Osteocyte (in vitro differentiated cells): ENCODE data around the gene RNF40. TPM values are rescaled to one million over a fixed set of nuclear protein-coding genes. Genes with fewer than 3 reads are reported as not detected.

Source experiments
- DNase-seq: peaks from one replicate; pipeline ENCODE4 v3.0.0; 2021; ENCODE audit warnings: mixed read lengths; ENCODE audit not compliant: unreplicated experiment; ENCODE audit errors: extremely low spot score
- H3K27ac Mint-ChIP-seq: one replicate; pipeline ENCODE4 v1.8.0; 2021; ENCODE audit warnings: mild to moderate bottlenecking, mixed read lengths; ENCODE audit not compliant: unreplicated experiment
- H3K27me3 Mint-ChIP-seq: one replicate; pipeline ENCODE4 v1.8.0; 2021; ENCODE audit warnings: mixed read lengths; ENCODE audit not compliant: unreplicated experiment
- H3K36me3 Mint-ChIP-seq: one replicate; pipeline ENCODE4 v1.8.0; 2021; ENCODE audit warnings: mixed read lengths; ENCODE audit not compliant: unreplicated experiment
- H3K4me1 Mint-ChIP-seq: one replicate; pipeline ENCODE4 v1.8.0; 2021; ENCODE audit warnings: mixed read lengths; ENCODE audit not compliant: unreplicated experiment
- H3K4me3 Mint-ChIP-seq: one replicate; pipeline ENCODE4 v1.8.0; 2021; ENCODE audit warnings: mild to moderate bottlenecking, moderate library complexity, mixed read lengths; ENCODE audit not compliant: unreplicated experiment
- H3K9me3 Mint-ChIP-seq: one replicate; pipeline ENCODE4 v1.8.0; 2021; ENCODE audit warnings: mixed read lengths; ENCODE audit not compliant: unreplicated experiment
- total RNA-seq: library from RNA; stranded (reverse); gene quantifications from 2 replicates; pipeline ENCODE4 v1.2.1, GENCODE V29; 2021
- TF ChIP-seq, protein P1 (sequence below): fragments of 200-600 bp; sonication (generic); IDR thresholded peaks from 2 replicates; pipeline ENCODE4 v1.5.0; 2021; ENCODE audit warnings: antibody characterized with exemption, mild to moderate bottlenecking, moderate library complexity

Gene RNF40
- total RNA-seq, 1 donor from 2014 or later = 118 TPM

DNA sequence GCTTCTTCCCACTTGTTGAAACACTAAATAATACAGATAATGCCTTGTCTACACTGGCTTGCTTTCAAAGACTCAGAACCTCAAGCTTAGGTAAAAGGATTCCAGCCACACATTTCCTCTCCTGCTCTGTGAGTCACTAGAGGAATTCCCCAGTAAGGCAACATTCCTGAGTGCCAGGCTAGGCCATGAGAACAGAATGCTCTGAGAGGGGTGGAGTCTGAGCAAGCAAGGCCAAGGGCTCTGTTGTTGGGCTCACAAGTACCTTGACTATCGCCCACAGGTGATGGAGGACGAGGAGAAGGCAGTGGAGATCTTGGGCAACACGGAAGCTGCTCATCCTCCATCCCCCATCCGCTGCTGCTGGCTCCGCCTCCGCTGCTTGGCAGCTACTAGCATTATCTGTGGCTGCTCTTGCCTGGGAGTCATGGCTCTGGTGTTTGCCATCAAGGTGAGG is 20.6 kb upstream of the RNF40 start:
- H3K36me3 Mint-ChIP-seq = peaks cover 39% of the 10 kb centered on the region
- no peaks in the 10 kb centered on the region for H3K9me3 Mint-ChIP-seq
- DNase-seq = no peak
- TF ChIP-seq, protein P1, sequence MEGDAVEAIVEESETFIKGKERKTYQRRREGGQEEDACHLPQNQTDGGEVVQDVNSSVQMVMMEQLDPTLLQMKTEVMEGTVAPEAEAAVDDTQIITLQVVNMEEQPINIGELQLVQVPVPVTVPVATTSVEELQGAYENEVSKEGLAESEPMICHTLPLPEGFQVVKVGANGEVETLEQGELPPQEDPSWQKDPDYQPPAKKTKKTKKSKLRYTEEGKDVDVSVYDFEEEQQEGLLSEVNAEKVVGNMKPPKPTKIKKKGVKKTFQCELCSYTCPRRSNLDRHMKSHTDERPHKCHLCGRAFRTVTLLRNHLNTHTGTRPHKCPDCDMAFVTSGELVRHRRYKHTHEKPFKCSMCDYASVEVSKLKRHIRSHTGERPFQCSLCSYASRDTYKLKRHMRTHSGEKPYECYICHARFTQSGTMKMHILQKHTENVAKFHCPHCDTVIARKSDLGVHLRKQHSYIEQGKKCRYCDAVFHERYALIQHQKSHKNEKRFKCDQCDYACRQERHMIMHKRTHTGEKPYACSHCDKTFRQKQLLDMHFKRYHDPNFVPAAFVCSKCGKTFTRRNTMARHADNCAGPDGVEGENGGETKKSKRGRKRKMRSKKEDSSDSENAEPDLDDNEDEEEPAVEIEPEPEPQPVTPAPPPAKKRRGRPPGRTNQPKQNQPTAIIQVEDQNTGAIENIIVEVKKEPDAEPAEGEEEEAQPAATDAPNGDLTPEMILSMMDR = no peak
- no peak overlapping the region for H3K4me3 Mint-ChIP-seq
- H3K27me3 Mint-ChIP-seq = no peaks in the 10 kb centered on the region
- H3K27ac Mint-ChIP-seq = peak overlapping the region; percentile 82
- peaks cover 20% of the 10 kb centered on the region for H3K4me1 Mint-ChIP-seq

DNA sequence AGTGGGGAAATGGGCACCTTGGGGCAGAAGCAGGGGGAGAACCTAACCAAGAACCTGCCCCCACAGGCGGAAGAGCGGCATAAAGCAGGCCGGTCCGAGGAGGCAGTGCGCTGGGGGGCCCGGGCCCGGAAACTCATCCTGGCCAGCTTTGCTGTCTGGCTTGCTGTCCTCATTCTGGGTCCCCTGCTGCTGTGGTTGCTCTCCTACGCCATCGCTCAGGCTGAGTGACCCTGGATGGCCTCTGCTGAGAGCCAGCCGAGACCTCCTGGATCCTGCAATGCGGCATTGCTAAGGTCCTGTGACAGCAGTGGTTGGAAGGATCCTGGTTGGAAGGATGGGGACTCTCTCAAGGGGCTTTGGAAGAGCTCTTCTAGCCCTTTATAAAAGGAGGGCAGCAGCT is 18.4 kb upstream of the RNF40 start:
- H3K4me1 Mint-ChIP-seq = peaks cover 28% of the 10 kb centered on the region
- no peaks in the 10 kb centered on the region for H3K27me3 Mint-ChIP-seq
- TF ChIP-seq, protein P1 = no peak
- H3K36me3 Mint-ChIP-seq = peaks cover 23% of the 10 kb centered on the region
- H3K9me3 Mint-ChIP-seq = no peaks in the 10 kb centered on the region
- H3K27ac Mint-ChIP-seq = no peak overlapping the region
- no peak overlapping the region for H3K4me3 Mint-ChIP-seq
- DNase-seq = no peak

DNA sequence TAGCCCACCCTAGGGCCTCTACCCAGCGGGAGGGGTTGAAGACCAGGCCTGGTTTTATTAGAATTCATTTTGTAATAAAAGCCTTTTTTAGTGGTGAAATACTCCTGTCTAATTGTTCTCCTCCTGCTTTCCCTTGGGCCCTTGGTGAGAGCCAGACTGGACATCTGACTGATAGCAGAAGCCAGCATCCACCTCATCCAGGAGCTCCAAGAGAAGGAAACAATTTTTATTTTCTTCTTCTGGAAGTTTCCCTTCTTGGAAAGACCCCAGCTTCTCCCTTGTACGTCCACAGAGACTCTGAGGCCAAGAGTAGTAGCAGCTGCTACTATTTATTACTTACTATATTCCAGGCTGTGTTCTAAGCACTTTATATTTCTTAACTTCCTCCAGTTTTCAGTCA is 17.9 kb upstream of the RNF40 start:
- TF ChIP-seq, protein P1 = no peak
- no peak overlapping the region for H3K27ac Mint-ChIP-seq

DNA sequence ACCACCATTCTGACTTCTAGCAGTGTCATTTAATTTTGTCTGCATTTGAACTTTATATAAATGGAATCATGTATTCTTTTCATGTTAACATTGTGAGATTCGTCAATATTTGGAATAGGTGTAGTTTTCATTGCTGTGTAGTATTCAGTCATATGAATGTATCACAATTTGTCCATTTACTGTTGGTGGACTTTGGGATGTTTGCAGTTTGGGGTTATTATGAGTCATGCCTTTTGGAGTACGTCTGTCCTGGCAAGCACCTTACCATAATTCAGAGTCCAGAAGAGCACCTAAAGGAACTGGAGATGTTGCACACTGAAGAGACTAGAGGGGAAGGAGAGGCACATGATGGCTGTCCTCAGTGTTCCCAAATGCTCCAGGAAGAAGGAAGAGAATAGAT is 17.0 kb upstream of the RNF40 start:
- peaks cover 32% of the 10 kb centered on the region for H3K4me1 Mint-ChIP-seq
- H3K9me3 Mint-ChIP-seq = no peaks in the 10 kb centered on the region
- H3K27ac Mint-ChIP-seq = no peak overlapping the region
- TF ChIP-seq, protein P1 = no peak
- H3K4me3 Mint-ChIP-seq = no peak overlapping the region
- DNase-seq = no peak
- H3K36me3 Mint-ChIP-seq = peaks cover 19% of the 10 kb centered on the region
- no peaks in the 10 kb centered on the region for H3K27me3 Mint-ChIP-seq

More for the DNA sequence above, 17.9 kb upstream of the RNF40 start:
- no peak overlapping the region for H3K4me3 Mint-ChIP-seq
- H3K36me3 Mint-ChIP-seq = peaks cover 20% of the 10 kb centered on the region
- no peak for DNase-seq
- H3K27me3 Mint-ChIP-seq = no peaks in the 10 kb centered on the region
- H3K4me1 Mint-ChIP-seq = peaks cover 27% of the 10 kb centered on the region
- H3K9me3 Mint-ChIP-seq = no peaks in the 10 kb centered on the region

DNA sequence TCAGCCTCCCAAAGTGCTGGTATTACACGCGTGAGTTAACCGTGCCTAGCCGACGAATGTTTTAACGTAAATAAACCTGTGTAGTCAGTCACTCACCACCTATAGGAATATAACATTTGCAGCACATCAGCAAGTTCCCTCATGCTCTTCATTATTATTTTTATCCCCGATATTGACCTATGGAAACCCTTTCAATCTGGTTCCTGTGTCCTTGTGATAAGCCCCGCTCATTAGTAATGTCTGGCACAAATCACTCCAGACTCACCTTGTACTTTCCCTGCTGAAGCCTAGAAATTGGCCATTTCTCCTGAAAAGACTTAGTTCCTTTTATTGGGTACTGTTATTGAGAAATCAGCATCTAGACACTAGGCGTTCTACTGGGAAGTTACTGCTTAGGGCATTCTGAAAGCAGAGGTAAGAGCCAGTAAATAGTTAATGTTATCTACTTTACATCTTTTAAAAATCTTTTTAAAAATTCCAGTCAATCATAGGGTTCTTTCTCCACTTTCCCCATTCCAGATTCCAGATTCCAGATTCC is 15.4 kb upstream of the RNF40 start:
- peaks cover 13% of the 10 kb centered on the region for H3K36me3 Mint-ChIP-seq
- no peak overlapping the region for H3K4me3 Mint-ChIP-seq
- TF ChIP-seq, protein P1 = no peak
- H3K27ac Mint-ChIP-seq = no peak overlapping the region
- DNase-seq = no peak
- peaks cover 17% of the 10 kb centered on the region for H3K4me1 Mint-ChIP-seq
- H3K9me3 Mint-ChIP-seq = no peaks in the 10 kb centered on the region
- H3K27me3 Mint-ChIP-seq = no peaks in the 10 kb centered on the region
